PC-3 (cell line): ENCODE results near the gene NAA40. TPM values are rescaled to one million over a fixed set of nuclear protein-coding genes. Genes with fewer than 3 reads are reported as not detected.
A peak's percentile ranks its signal among the peaks of the same experiment; 100 is the strongest.
"Not testable (repeated sequence)": the region's sequence is repeated elsewhere in the genome, so short reads cannot be mapped to it uniquely, and the experiment has no call there.

Experiments
- ATAC-seq: fragments of 200-7000 bp; cut with Tn5 transposase; 2 replicates; pipeline ENCODE4 v1.9.1; 2020; ENCODE audit warnings: mild to moderate bottlenecking, moderate library complexity
- BruUV-seq: library from RNA; stranded (reverse); fragments of 400-500 nt; replicated peaks from 2 replicates; lab custom pipeline; 2021; lab: Mats Ljungman, UMichigan
- CTCF ChIA-PET: fragments of 300-600 bp; sonication (Branson Sonifier 250); formaldehyde crosslinking; loops from one replicate; lab custom pipeline; 2022; ENCODE audit warnings: antibody characterized with exemption; lab: Charles Lee
- POLR2A ChIA-PET: fragments of 300-600 bp; sonication (Branson Sonifier 250); formaldehyde crosslinking; loops from one replicate; lab custom pipeline; 2022; ENCODE audit warnings: antibody characterized with exemption; ENCODE audit not compliant: unreplicated experiment; lab: Charles Lee
- DNase-seq: peaks from one replicate; pipeline ENCODE4 v3.0.0-alpha.2; 2015
- H2AFZ ChIP-seq: fragments of 300-600 bp; sonication (generic); 2 replicates; pipeline ENCODE4 v1.6.0; 2016; ENCODE audit warnings: antibody characterized with exemption, low read length
- H3F3A ChIP-seq: fragments of 300-600 bp; sonication (generic); one replicate; pipeline ENCODE4 v1.6.0; 2017; ENCODE audit warnings: antibody characterized with exemption, low read length, control low read depth, mild to moderate bottlenecking; ENCODE audit not compliant: unreplicated experiment
- H3K27ac ChIP-seq: fragments of 300-600 bp; sonication (generic); 2 replicates; pipeline ENCODE4 v1.5.1; 2016; ENCODE audit warnings: mild to moderate bottlenecking, low read length
- H3K27me3 ChIP-seq: fragments of 300-600 bp; sonication (generic); 2 replicates; pipeline ENCODE4 v1.6.1; 2016; ENCODE audit warnings: low read length, mixed read lengths
- H3K36me3 ChIP-seq: fragments of 300-600 bp; sonication (generic); 2 replicates; pipeline ENCODE4 v1.6.1; 2016; ENCODE audit warnings: low read depth, mixed run types, low read length, mixed read lengths
- H3K4me1 ChIP-seq: fragments of 300-600 bp; sonication (generic); 2 replicates; pipeline ENCODE4 v1.5.1; 2016; ENCODE audit warnings: low read length; ENCODE audit not compliant: insufficient read depth
- H3K4me2 ChIP-seq: fragments of 300-600 bp; sonication (generic); 2 replicates; pipeline ENCODE4 v1.6.0; 2016; ENCODE audit warnings: low read length
- H3K4me3 ChIP-seq: fragments of 300-600 bp; sonication (generic); 2 replicates; pipeline ENCODE4 v1.5.1; 2016; ENCODE audit warnings: mild to moderate bottlenecking, low read length, mixed read lengths
- H3K79me2 ChIP-seq: fragments of 300-600 bp; sonication (generic); 2 replicates; pipeline ENCODE4 v1.6.1; 2017; ENCODE audit warnings: low read length, mixed read lengths
- H3K9ac ChIP-seq: fragments of 300-600 bp; sonication (generic); 2 replicates; pipeline ENCODE4 v1.6.0; 2016; ENCODE audit warnings: mild to moderate bottlenecking, low read length
- H3K9me2 ChIP-seq: fragments of 300-600 bp; sonication (generic); replicated peaks from 2 replicates; pipeline ENCODE4 v1.6.1; 2016; ENCODE audit warnings: mixed run types, low read length, mixed read lengths
- H3K9me3 ChIP-seq: fragments of 300-600 bp; sonication (generic); 2 replicates; pipeline ENCODE4 v1.6.1; 2016; ENCODE audit warnings: low read length, mixed read lengths
- H4K20me1 ChIP-seq: fragments of 300-600 bp; sonication (generic); 2 replicates; pipeline ENCODE4 v1.6.1; 2016; ENCODE audit warnings: low read length, mixed read lengths
- CTCF ChIP-seq: fragments of 300-600 bp; sonication (generic); conservative IDR thresholded peaks from 2 replicates; pipeline ENCODE4 v1.5.1; 2017; ENCODE audit warnings: antibody characterized with exemption, low read depth, mild to moderate bottlenecking, low read length
- EZH2 ChIP-seq: fragments of 300-600 bp; sonication (generic); IDR thresholded peaks from one replicate; pipeline ENCODE4 v1.6.1; 2017; ENCODE audit warnings: antibody characterized with exemption, mild to moderate bottlenecking, low read length; ENCODE audit not compliant: unreplicated experiment
- EZH2phosphoT487 ChIP-seq: fragments of 300-600 bp; sonication (generic); IDR thresholded peaks from 2 replicates; pipeline ENCODE4 v1.6.1; 2018; ENCODE audit warnings: mild to moderate bottlenecking, antibody characterized with exemption, low read length, borderline replicate concordance
- intact Hi-C: fragments of 100-400 bp; cut with micrococcal nuclease; formaldehyde crosslinking; loops from 2 replicates; pipeline ENCODE4 v1.9.0; 2023
- total RNA-seq: library from RNA; depleted of rRNA; stranded (reverse); fragments of >200 nt; gene quantifications from 2 replicates; pipeline ENCODE4 v1.2.3, GENCODE V29; 2014

The NAA40 gene
- total RNA-seq, 1 experiment from 2014 or later: 20.9 TPM

DNA sequence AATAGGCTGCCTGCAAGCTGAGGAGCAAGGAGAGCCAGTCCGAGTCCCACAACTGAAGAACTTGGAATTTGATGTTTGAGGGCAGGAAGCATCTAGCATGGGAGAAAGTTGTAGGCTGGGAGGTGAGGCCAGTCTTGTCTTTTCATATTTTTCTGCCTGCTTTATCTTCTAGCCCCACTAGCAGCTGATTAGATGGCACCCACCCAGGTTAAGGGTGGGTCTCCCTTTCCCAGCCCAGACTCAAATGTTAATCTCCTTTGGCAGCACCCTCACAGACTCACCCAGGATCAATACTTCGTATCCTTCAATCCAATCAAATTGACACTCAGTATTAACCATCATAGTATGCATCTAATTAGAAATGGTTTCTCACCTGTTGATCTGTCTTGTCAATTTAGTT is 30.7 kb downstream of the NAA40 start:
- POLR2A ChIA-PET: no interaction called here
- DNase-seq (no peak), ATAC-seq (no peak)
- peaks cover under 1% of the 10 kb centered on the region for H3K79me2 ChIP-seq
- no peaks in the 10 kb centered on the region for H3K4me1 ChIP-seq
- H3F3A ChIP-seq: no peaks in the 10 kb centered on the region
- no peak overlapping the region for H3K4me2 ChIP-seq
- no peaks in the 10 kb centered on the region for H3K36me3 ChIP-seq
- H3K27me3 ChIP-seq: no peaks in the 10 kb centered on the region
- TF ChIP-seq EZH2 (no peak), CTCF (no peak), EZH2phosphoT487 (no peak)
- no peaks in the 10 kb centered on the region for H3K9me2 ChIP-seq
- H3K27ac ChIP-seq: no peak overlapping the region
- intact Hi-C loops: no loop called here
- CTCF ChIA-PET: no interaction called here
- no peaks in the 10 kb centered on the region for H3K9me3 ChIP-seq
- no TSS peak for BruUV-seq
- H3K4me3 ChIP-seq: no peak overlapping the region
- no peaks in the 10 kb centered on the region for H4K20me1 ChIP-seq
- no peak overlapping the region for H3K9ac ChIP-seq
- no peak overlapping the region for H2AFZ ChIP-seq

GRCh38 chr11:63970902-63971301 is 32.1 kb downstream of the NAA40 start:
- H3K4me3 ChIP-seq: no peak overlapping the region
- BruUV-seq: no TSS peak
- intact Hi-C loops: no loop called here
- H3F3A ChIP-seq: no peaks in the 10 kb centered on the region
- H3K4me1 ChIP-seq: peaks cover 1% of the 10 kb centered on the region
- no peak overlapping the region for H3K4me2 ChIP-seq
- no peak for ATAC-seq
- no peaks in the 10 kb centered on the region for H3K9me2 ChIP-seq
- H4K20me1 ChIP-seq: peaks cover 2% of the 10 kb centered on the region
- H3K36me3 ChIP-seq: no peaks in the 10 kb centered on the region
- ChIA-PET POLR2A (no interaction called here), CTCF (no interaction called here)
- H3K9ac ChIP-seq: no peak overlapping the region
- no peak for DNase-seq
- H2AFZ ChIP-seq: no peak overlapping the region
- no peaks in the 10 kb centered on the region for H3K27me3 ChIP-seq
- TF ChIP-seq EZH2: no peak
- TF ChIP-seq EZH2phosphoT487: no peak
- no peak for TF ChIP-seq CTCF
- peaks cover 15% of the 10 kb centered on the region for H3K79me2 ChIP-seq
- H3K9me3 ChIP-seq: no peaks in the 10 kb centered on the region
- no peak overlapping the region for H3K27ac ChIP-seq

- Histone ChIP-seq H3K9ac (peak overlapping the region; percentile 24; the same call in 1 of the 2 replicates), H2AFZ (peak overlapping the region; percentile 75), H3K4me3 (peak overlapping the region; percentile 36; the same call in 1 of the 2 replicates), H4K20me1 (peaks cover 11% of the 10 kb centered on the region), H3K79me2 (peaks cover 44% of the 10 kb centered on the region), H3K4me1 (peaks cover 10% of the 10 kb centered on the region), H3K27ac (peak overlapping the region; percentile 25; the same call in 1 of the 2 replicates), H3K4me2 (peak overlapping the region; percentile 43)
- H3K9me3 ChIP-seq, intact Hi-C loops, H3K9me2 ChIP-seq, ATAC-seq, H3K36me3 ChIP-seq, H3K27me3 ChIP-seq, POLR2A ChIA-PET, BruUV-seq, CTCF ChIA-PET, H3F3A ChIP-seq, DNase-seq: not testable (repeated sequence)
Measured at GRCh38 chr11:63973912-63974258, 35.1 kb downstream of the NAA40 start.
